Measurements from ENCODE around the gene SLC16A5.

SLC16A5 gene

DNA sequence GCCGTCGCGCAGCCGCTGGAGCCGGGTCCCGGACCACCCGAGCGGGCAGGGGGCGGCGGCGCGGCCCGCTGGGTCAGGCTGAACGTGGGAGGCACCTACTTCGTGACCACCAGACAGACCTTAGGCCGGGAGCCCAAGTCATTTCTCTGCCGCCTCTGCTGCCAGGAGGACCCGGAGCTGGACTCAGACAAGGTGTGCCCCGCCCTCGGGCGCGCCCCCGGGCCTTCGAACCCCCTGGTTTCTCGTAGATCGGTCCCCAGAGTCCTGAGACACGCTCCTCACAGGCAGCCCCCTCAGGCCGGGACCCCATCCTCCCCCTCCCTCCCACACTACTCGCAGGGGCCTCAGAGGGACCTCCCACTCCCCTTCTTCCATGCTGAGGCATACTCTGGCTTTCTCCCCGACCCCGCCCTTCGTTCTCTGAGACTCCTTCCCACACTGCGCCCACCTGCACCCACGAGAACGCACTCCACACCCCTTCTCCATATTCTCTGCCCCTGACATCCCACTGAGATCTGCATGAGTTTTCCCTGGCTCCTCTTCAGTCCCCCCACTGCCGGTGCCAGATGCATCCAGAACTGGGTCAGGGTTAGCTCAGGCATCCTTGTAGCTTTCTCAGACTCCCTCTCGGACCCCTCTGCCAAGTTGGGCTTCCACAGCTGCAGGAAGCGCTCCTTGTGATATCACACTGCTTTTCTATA, 40.2 kb upstream of the SLC16A5 start:
- no peak for TF ChIP-seq CTCF (IDR thresholded peaks at IDR 0.05; ENCODE audit: low read depth, low read length)
- H3K4me3 ChIP-seq (replicated peaks in 1 of 2; ENCODE audit: low read depth in 2 of 2, low read length in 2 of 2), result peak overlapping the region; percentile 98 to 100
- peak in 1 of 2 donors; percentile 16 for DNase-seq (ENCODE audit: low read depth in 2 of 2)

GRCh38 chr17:75048249-75048878, 39.4 kb upstream of the SLC16A5 start:
- TF ChIP-seq CTCF (IDR thresholded peaks at IDR 0.05; ENCODE audit: low read depth, low read length), result no peak
- DNase-seq (ENCODE audit: low read depth in 2 of 2), result peak in 1 of 2 donors; percentile 83
- H3K4me3 ChIP-seq (replicated peaks in 1 of 2; ENCODE audit: low read depth in 2 of 2, low read length in 2 of 2), result peak overlapping the region; percentile 98 to 100

- no peak overlapping the region for H3K4me3 ChIP-seq (replicated peaks in 1 of 2; ENCODE audit: low read depth in 2 of 2, low read length in 2 of 2)
- DNase-seq (ENCODE audit: low read depth in 2 of 2), result no peak
- TF ChIP-seq CTCF (IDR thresholded peaks at IDR 0.05; ENCODE audit: low read depth, low read length), result no peak
These were observed 38.7 kb upstream of the SLC16A5 start for GRCh38 chr17:75049057-75049456.

DNA sequence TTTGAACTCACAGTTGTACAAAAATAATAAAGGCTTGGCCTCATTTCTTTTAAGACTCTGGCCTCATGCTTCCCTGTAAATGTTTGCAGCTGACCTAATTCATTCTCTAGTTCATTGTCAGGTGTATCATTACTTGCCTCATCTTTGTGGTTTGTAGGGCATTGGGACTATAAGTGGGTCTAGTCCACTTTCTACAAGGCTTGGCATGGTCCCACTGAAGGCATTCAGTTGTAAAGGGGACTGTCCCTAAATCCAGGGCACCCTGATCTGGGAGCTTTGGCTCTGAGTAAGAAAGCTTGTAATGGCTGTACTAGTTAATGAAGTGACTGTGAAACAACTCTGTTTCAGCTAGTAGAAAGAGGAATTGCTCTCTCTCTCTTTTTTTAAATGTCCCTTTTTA, 38.0 kb upstream of the SLC16A5 start:
- TF ChIP-seq CTCF (IDR thresholded peaks at IDR 0.05; ENCODE audit: low read depth, low read length), result no peak
- no peak overlapping the region for H3K4me3 ChIP-seq (replicated peaks in 1 of 2; ENCODE audit: low read depth in 2 of 2, low read length in 2 of 2)
- DNase-seq (ENCODE audit: low read depth in 2 of 2), result no peak

DNA sequence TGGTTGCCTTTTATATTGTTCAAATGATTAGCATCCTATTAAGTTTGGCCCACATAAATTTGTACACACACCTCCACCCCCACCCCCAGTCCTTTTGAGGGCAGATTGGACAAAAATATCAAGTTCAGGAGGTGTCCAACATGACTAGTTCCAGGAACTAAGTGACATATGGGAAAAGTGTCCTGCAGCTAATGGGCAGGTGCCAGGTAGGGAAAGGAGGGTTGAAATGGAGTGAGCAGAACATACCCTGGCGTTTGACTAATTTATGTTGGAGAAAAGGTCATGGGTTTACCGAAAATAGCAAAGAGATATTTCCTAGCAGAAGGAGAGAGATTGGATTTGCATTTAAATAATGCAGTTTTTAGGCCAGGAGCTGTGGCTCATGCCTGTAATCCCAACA, 35.8 kb upstream of the SLC16A5 start:
- no peak overlapping the region for H3K4me3 ChIP-seq (replicated peaks in 1 of 2; ENCODE audit: low read depth in 2 of 2, low read length in 2 of 2)
- no peak for DNase-seq (ENCODE audit: low read depth in 2 of 2)
- no peak for TF ChIP-seq CTCF (IDR thresholded peaks at IDR 0.05; ENCODE audit: low read depth, low read length)

DNA sequence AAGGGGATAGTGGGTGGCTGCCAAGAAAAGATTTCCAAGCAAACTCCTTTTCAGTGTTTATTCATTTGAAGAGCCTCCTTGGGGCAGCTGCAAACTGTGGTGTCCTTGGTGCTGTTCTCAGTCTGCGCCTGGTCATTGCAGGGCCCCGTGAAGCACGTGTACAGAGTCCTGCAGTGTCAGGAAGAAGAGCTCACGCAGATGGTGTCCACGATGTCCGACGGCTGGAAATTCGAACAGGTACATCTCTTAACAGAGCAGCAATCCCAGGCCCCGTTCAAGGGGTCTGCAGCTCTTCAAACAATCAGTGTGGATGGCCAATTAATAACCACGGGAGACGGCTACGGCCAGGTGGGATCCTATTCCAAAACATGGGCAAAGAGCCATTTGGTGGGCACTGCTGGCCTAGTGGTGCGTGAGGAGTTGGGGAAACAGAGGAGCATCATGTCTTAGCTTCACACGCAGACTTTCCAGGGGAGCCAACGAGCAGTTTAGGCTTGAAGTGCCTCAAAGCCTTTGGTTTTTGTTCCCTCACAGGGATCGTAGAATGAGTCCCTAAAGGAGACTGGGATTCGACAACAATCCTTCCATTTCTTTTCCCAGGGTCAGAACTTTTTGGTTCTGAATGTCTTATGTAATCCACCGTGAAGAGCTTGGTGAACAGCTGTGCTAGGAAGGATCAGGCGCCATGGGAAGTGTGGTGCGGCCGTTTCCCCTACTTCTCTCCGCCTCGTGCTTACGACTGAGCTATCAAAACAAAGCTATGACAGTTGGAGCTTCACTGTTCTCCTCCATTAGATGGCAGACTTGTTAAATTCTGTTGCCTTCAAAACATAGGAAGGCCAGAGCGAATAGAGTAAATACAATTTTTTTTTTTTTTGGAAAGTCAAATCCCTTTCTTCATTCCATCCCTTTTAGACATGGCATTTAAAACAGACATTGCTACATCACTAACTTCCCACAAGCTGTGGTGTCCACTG, 28.1 kb upstream of the SLC16A5 start:
- peak; percentile 75 to 82 for DNase-seq (ENCODE audit: low read depth in 2 of 2)
- peak; percentile 51 for TF ChIP-seq CTCF (IDR thresholded peaks at IDR 0.05; ENCODE audit: low read depth, low read length)
- H3K4me3 ChIP-seq (replicated peaks in 1 of 2; ENCODE audit: low read depth in 2 of 2, low read length in 2 of 2), result no peak overlapping the region
